Prostate gland (tissue), 2 donors: Measurements from ENCODE around the gene UCK2. TPM values are rescaled to one million over a fixed set of nuclear protein-coding genes. Genes with fewer than 3 reads are reported as not detected.

Experiments used
- DNase-seq: peaks from one replicate; pipeline ENCODE4 v3.0.0-alpha.2; 2019; ENCODE audit warnings: low spot score
- H3K27ac ChIP-seq, 2 donors: fragments of 200-600 bp; sonication (generic); 2 replicates each; pipeline ENCODE4 v1.5.1; 2017 to 2019
- H3K27me3 ChIP-seq: fragments of 200-600 bp; sonication (generic); replicated peaks from 2 replicates; pipeline ENCODE4 v1.5.1; 2019; ENCODE audit not compliant: insufficient read depth
- H3K36me3 ChIP-seq, 2 donors: fragments of 200-600 bp; sonication (generic); 1 replicate in 1 of 2; 2 replicates in 1 of 2; pipeline versions ENCODE4 v1.5.1 to v1.8.1; 2017 to 2019
- H3K4me1 ChIP-seq: fragments of 200-600 bp; sonication (generic); replicated peaks from 2 replicates; pipeline ENCODE4 v1.5.1; 2019
- H3K4me3 ChIP-seq, 2 donors: fragments of 200-600 bp; sonication (generic); 2 replicates each; pipeline ENCODE4 v1.5.1; 2017 to 2019
- H3K9me3 ChIP-seq: fragments of 200-600 bp; sonication (generic); 2 replicates; pipeline ENCODE4 v1.5.1; 2017
- POLR2A ChIP-seq: fragments of 450-650 bp; IDR thresholded peaks from one replicate; pipeline ENCODE4 v1.6.1; 2016; ENCODE audit warnings: antibody characterized with exemption, mild to moderate bottlenecking
- POLR2AphosphoS5 ChIP-seq: sonication (generic); formaldehyde crosslinking; IDR thresholded peaks from one replicate; pipeline ENCODE4 v1.6.1; 2017; ENCODE audit warnings: antibody characterized with exemption
- WGBS: methylation state at CpG from one replicate; pipeline ENCODE4 v1.1.5; 2018; 5-methylcytosine and 5-hydroxymethylcytosine counted together
- intact Hi-C: fragments of 100-400 bp; cut with DNase I; formaldehyde crosslinking; loops from one replicate; pipeline ENCODE4 v1.14.2; 2022
- total RNA-seq, 2 donors: library from RNA; depleted of rRNA; stranded (reverse); fragments of >200 nt; gene quantifications; one replicate each; pipeline ENCODE4 v1.1.0, GENCODE V29; 2016
- TF ChIP-seq, protein P1 (sequence below), 4 experiments: fragments of 200-600 bp in 2 of 4; fragments of 450-650 bp in 2 of 4; sonication (generic) in 2 of 4; IDR thresholded peaks; 1 replicate in 3 of 4; 2 replicates in 1 of 4; pipeline ENCODE4 v1.5.1; 2016 to 2019; ENCODE audit warnings: antibody characterized with exemption in 4 of 4, mild to moderate bottlenecking in 2 of 4, moderate library complexity in 2 of 4

Gene UCK2
- total RNA-seq, 2 donors from 2014 or later: 23.8 to 25.9 TPM

DNA sequence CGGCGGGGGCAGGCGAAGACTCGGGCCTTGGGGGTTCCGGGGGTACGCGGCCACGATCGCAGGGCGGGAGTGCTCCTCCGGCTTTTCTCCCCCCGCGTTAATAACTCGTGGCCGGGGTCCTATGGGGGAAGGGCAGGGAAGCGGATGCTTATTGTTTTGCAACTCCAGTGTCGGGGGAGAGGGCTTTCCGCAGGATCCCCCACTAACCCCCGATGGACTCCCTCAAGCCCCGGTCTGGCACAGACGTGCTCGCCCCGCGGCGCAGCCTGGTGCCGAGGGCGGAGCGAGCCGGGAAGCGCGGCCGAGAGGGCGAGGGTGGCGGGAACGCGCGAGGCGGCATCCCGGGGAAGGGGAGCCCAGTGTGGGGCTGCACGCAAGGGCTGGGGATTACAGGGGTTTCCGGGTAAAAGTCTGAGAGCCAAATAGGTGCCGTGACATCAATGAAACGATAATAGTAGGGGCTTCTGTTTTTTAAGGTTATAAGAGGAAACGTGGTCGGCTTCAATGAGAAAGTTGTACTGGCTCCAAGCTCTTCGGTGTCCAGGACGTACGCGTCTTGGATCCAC, 772 bp downstream of the UCK2 start:
- intact Hi-C loops: no loop called here
- TF ChIP-seq POLR2AphosphoS5 (no peak), POLR2A (no peak)
- TF ChIP-seq, protein P1, sequence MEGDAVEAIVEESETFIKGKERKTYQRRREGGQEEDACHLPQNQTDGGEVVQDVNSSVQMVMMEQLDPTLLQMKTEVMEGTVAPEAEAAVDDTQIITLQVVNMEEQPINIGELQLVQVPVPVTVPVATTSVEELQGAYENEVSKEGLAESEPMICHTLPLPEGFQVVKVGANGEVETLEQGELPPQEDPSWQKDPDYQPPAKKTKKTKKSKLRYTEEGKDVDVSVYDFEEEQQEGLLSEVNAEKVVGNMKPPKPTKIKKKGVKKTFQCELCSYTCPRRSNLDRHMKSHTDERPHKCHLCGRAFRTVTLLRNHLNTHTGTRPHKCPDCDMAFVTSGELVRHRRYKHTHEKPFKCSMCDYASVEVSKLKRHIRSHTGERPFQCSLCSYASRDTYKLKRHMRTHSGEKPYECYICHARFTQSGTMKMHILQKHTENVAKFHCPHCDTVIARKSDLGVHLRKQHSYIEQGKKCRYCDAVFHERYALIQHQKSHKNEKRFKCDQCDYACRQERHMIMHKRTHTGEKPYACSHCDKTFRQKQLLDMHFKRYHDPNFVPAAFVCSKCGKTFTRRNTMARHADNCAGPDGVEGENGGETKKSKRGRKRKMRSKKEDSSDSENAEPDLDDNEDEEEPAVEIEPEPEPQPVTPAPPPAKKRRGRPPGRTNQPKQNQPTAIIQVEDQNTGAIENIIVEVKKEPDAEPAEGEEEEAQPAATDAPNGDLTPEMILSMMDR (IDR thresholded peaks at IDR 0.05): no peak

GRCh38 chr1:165828669-165829329, 1.4 kb downstream of the UCK2 start:
- intact Hi-C loops: no loop called here
- Histone ChIP-seq H3K27me3 (no peaks in the 10 kb centered on the region), H3K4me1 (no peaks in the 10 kb centered on the region), H3K4me3 (peak overlapping the region; percentile 71 to 73), H3K27ac (peak overlapping the region; percentile 83 to 87), H3K36me3 (no peaks in the 10 kb centered on the region), H3K9me3 (no peaks in the 10 kb centered on the region)
- peak; percentile 64 for DNase-seq
- peak; percentile 50 for TF ChIP-seq POLR2A
- TF ChIP-seq, protein P1 (IDR thresholded peaks at IDR 0.05): no peak
- peak; percentile 64 for TF ChIP-seq POLR2AphosphoS5
- WGBS: 0% methylated on average over 19 of the region's 19 CpGs

More for the DNA sequence above, 772 bp downstream of the UCK2 start:
- WGBS: 1% methylated on average over 38 of the region's 49 CpGs
- Histone ChIP-seq H3K4me1 (no peaks in the 10 kb centered on the region), H3K27ac (peak overlapping the region; percentile 83 to 87), H3K4me3 (peak overlapping the region; percentile 71 to 73), H3K36me3 (no peaks in the 10 kb centered on the region), H3K27me3 (no peaks in the 10 kb centered on the region), H3K9me3 (no peaks in the 10 kb centered on the region)
- DNase-seq: peak; percentile 37

DNA sequence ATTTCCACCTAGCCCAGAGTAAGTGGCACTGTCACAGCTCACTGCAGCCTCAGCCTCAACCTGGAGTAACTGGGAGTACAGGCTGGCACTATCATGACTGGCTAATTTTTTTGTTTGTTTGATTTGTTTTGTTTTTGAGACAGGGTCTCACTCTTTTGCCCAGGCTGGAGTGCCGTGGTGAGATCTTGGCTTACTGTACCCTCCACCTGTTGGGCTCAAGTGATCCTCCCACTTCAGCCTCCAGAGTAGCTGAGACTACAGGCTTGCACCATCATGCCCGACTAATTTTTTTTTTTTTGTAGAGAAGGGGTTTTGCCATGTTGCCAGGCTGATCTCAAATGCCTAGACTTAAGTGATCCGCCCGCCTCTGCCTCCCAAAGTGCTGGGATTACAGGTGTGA, 2.5 kb downstream of the UCK2 start:
- Histone ChIP-seq H3K27ac (no peak overlapping the region), H3K9me3 (no peaks in the 10 kb centered on the region), H3K36me3 (no peaks in the 10 kb centered on the region), H3K4me3 (no peak overlapping the region), H3K27me3 (no peaks in the 10 kb centered on the region), H3K4me1 (no peaks in the 10 kb centered on the region)
- no peak for TF ChIP-seq POLR2A
- TF ChIP-seq POLR2AphosphoS5: no peak
- TF ChIP-seq, protein P1 (IDR thresholded peaks at IDR 0.05): no peak
- intact Hi-C loops: no loop called here
- 91% methylated on average over 4 of the region's 4 CpGs for WGBS
- no peak for DNase-seq

- H3K4me1 ChIP-seq: no peaks in the 10 kb centered on the region
These were observed 3.7 kb downstream of the UCK2 start for GRCh38 chr1:165831146-165831545.

DNA sequence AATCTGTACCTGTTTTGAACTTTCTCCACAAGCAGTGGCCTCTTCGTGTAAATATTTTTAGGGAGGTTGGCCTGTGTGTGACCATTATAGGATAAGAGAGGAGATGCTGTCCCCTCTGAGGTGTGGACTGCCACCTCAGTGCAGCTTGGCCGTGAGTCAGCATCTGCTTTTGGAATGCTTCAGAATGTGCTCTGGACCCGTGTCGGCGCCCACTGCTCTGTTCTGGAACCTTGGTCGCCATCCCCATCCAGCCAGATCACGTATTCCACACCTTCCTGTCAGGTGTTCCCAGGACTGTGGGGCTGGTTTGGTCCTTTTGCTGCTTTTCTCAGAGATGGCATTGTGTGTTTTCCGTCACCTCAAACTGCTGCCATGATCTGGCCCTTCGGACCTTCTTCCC, 5.5 kb downstream of the UCK2 start:
- TF ChIP-seq POLR2A (no peak), POLR2AphosphoS5 (no peak)
- TF ChIP-seq, protein P1 (IDR thresholded peaks at IDR 0.05): no peak
- DNase-seq: no peak
- Histone ChIP-seq H3K27me3 (no peaks in the 10 kb centered on the region), H3K9me3 (no peaks in the 10 kb centered on the region), H3K4me3 (no peak overlapping the region), H3K27ac (no peak overlapping the region), H3K36me3 (no peaks in the 10 kb centered on the region), H3K4me1 (no peaks in the 10 kb centered on the region)
- intact Hi-C loops: no loop called here
- 86% methylated on average over 9 of the region's 9 CpGs for WGBS

More at GRCh38 chr1:165831146-165831545, 3.7 kb downstream of the UCK2 start:
- Histone ChIP-seq H3K4me3 (no peak overlapping the region), H3K27me3 (no peaks in the 10 kb centered on the region), H3K27ac (no peak overlapping the region), H3K36me3 (no peaks in the 10 kb centered on the region), H3K9me3 (no peaks in the 10 kb centered on the region)
- intact Hi-C loops: no loop called here
- no peak for TF ChIP-seq POLR2AphosphoS5
- no peak for TF ChIP-seq POLR2A
- no peak for DNase-seq
- 95% methylated on average over 3 of the region's 3 CpGs for WGBS
